GM19238 (cell line): ENCODE results near the gene CHD9.

Source experiments
- DNase-seq: peaks from one replicate; pipeline ENCODE4 v3.0.0; 2011; ENCODE audit warnings: low spot score; ENCODE audit not compliant: insufficient read length

Gene CHD9

DNA sequence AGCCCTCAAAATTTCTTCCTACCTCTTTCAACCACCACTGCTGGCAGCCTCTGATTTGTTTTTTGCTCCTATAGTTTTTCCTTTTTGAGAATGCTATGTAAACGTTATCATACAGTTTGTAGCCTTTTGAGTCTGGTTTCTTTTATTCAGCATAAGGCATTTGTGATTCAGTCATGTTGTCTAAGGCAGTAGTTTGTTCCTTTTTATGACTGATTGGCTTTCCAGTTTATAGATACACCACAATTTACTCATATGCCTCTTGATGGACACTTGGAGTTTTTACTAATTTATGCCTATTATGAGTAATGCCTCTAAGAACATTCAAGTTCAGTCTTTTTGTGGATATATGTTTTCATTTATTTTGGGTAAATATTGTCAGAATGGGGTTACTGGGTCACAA, 136.6 kb downstream of the CHD9 start:
- no peak for DNase-seq

DNA sequence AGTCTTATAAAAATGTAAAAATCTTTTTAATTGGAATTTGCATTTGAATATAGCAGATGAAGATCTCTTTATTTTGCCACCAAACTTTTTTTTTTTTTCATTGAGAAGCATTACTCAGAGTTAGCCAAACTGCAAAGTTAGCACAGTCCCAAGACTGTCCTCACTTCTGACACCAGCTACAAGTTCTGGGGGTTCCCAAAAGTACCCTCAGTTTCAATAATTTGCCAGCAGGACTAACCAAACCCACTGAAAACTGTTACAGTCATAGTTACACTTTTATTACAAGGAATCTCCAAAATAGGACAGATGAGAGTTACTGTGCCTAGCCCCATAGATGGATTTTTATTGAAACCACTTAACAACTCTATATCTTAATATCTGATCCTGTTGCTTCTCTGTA, 144.1 kb downstream of the CHD9 start:
- DNase-seq: no peak

DNA sequence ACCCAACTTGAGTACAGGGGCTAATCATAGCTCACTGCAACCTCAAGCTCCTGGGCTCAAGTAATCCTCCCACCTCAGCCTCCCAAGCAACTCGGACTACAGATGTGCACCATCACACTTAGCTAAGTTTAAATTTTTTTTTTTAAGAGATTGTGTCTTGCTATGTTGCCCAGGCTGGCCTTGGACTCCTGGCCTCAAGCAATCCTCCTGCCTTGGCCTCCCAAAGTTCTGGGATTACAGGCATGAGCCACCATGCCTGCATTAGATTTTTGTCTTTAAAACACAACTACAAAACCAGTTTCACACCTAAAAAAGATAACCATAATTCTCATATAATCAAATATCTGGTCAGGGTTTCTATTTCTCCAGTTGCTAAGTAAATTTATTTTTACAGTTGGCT, 147.1 kb downstream of the CHD9 start:
- DNase-seq: no peak

DNA sequence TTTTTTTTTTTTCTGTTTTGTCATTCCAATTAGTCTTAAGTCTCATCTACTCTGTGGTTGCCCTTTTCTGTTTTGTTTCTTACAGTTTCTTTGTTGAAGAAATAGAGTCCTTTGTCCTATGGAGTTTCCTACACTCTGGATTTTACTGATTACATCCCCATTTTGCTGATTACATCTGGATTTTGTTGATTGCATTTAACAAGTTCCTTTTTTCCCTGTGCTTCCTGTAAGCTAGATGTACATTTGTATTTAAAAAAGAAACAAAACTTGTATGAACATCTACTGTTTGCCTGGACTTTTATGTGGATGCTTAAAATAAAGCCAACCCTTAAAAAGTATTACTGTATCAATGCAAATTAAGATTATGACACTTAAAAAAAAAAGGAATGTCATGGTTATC, 147.6 kb downstream of the CHD9 start:
- DNase-seq: no peak

DNA sequence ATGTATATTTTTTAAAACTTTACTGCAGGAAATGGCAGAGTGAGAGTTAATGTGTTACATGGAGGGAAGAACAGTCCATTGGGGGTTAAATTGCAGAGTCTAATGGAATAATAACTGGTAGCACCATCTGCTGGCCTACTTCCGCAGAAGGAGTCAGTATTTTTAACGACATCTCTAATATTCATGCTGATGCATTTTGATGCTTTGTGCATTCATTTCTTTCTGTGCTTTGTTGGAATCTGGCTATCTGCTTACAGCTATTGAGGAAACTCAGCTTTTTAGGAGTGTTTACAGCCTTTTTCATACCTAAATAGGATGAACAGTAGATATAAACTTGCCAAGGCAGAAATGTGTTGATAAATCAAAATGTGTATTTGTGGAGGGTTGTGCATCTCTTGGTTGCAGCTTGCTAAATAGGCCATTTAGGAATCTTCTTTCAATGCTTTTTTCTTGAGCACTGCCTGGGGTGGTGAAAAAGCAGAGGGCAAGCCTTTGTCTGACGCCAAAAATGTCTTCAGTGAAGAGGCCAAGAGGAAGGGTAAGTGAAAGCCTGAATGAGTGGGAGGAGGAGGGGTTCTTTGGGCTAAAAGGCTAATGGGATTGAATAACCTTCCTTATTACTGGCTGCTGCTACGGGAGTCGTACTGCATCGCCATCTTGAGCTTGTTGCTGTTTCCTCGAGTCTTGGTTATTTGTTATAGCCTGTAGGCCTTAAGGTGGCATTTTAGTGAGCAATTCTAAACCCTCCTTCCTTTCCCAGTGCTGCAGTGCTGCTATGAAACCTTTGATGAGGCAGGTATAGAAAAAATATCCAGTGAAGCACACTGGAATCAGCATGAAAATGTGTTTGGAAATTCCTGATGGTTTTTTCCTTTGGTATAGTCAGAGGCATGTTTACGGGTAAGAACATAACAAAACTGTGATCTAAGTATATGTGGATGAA, 153.3 kb downstream of the CHD9 start:
- peak; percentile 54 for DNase-seq

DNA sequence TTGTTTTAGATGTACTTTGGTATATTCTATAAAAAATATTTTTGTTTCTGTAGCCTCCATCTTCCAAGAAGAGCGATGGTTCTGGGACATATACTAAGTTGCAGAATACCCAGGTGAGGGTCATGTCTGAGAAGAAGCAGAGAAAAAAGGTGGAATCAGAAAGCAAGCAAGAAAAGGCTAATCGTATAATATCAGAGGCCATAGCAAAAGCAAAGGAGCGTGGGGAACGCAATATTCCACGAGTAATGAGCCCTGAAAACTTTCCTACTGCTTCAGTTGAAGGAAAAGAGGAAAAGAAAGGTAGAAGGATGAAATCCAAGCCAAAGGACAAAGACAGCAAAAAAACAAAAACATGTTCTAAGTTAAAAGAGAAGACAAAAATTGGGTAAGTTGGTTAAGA, 154.6 kb downstream of the CHD9 start:
- no peak for DNase-seq

DNA sequence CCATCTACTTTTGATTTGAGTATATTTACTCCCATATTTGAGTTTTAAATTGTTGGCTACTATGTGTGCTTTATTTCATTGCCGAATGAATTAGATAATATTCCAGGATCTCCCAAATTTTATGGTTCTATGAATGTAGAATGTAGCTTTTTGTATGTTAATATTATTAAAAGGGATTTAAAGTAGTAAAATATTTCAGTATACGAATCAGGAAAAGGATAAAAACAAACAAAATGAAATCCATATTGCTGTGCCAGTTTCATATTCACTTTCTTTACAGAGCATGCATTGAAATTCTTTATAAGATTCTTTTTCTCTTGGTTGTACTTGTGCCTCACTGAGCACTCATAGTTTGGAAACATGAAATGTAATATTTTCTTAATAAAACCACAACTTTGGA, 155.1 kb downstream of the CHD9 start:
- no peak for DNase-seq

DNA sequence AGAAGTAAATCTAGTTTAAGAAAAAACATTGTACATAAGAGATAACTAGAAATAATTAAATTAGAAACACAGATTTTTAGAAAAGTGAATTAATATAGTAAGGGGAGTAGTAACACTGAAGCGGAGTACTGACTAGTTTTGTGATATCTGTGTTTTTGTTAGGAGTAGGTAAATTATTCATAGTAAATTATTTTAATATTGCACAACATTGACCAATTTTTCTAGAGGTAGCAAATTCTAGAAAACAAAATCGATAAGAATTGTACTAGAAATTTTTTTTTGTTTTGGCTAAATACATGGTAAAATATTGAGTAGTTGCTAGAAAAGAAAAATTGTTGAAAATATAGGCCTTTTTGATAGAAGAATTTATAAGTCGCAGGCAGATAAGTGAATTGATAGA, 156.5 kb downstream of the CHD9 start:
- DNase-seq: no peak

DNA sequence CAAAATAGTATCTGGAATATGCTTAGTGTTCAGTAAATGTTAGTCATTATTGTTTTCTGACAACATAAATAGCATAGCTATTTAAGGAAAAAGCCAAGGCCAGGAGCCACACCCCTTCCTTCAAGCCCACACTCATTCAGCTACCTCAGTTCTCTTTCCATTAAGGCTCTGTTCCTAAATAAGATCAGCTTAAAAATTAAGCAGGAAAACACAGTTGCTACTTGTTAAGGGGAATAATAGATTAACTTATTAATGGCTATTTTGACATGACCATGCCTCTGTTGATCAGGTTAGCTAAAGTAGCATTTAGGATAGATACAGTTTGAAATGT, 158.1 kb downstream of the CHD9 start:
- DNase-seq: no peak

DNA sequence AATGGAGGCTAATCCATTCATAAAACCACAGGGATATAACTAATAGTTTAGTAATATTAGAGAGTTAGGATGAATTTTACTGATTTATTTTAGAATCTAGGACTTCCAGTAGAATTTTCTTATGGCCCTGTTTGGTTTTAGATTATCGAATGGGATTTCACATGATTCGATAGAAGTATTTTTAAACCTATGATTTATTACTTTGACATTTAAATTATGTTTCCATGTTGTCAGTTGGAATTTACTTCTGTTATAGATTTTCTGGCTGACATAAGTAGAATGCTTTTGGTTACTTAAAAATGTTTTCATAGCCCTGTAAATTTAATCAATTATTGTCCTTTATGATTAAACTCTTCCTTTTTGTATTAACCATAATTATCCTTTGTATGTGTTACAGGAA, 158.8 kb downstream of the CHD9 start:
- no peak for DNase-seq

DNA sequence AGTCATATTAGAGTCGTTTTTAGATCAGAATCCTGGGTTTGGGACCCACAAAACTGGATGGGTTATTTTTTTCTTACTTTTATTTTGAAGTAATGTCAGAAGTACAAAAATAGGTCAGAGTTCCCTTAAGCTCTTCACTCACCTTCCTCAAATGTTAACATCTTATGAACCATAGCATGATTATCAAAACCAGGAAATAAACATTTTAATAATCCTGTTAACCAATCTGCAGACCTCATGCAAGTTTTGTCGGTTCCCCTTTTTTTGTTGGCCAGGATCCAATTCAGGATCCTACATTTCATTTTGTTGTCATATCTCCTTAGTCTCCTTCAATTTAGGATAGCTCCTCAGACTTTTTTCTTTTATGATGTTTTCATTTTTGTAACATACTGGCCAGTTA, 162.0 kb downstream of the CHD9 start:
- DNase-seq: no peak

DNA sequence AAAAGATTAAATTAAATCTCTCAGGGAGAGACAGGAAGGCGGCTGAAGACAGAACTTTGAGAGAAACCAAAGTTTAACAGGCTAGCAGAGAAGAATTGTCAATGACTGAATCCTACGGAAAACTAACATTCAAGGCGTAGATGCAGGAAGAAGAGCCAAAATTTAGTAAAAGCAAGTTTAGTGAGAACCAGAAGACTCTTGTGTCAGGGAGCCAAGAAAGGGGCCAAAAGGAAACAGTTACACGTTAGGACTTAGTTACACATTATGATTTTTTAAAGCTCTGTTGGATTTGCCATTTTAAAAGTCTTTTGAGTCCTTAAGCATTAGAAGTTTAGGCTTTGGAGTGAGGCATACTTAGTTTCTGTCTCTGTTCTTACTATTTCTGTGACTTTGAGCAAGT, 164.6 kb downstream of the CHD9 start:
- DNase-seq: no peak

DNA sequence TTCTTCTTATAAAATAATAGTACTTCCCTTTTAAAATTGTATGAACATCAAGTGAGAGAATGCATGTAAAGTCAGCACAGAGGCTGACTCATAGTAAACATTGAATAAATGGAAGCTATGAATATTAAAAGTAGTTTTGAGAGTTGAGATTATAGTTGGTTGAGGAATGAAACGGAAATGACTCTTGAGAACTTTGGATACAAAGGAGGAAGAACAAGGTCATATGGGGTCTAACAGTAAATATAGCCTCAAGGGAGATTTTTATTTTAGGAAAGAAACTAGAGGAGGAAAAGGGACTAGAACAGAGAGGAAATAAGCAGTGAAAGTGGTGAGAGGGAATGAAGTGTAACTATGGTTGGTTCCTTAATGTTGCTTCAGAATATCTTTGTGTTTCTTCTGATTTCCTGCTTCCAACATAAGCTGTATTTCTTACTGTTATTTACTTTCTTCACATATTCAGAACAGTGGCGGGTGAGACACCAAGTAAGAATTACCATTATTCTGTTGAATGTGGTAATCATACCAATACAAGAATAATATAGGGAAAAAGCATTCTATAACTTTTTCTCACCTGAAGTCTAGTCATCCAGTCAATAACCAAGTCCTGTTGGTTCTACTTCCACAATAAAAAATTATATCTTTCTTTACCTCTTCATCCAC, 165.1 kb downstream of the CHD9 start:
- DNase-seq: no peak

DNA sequence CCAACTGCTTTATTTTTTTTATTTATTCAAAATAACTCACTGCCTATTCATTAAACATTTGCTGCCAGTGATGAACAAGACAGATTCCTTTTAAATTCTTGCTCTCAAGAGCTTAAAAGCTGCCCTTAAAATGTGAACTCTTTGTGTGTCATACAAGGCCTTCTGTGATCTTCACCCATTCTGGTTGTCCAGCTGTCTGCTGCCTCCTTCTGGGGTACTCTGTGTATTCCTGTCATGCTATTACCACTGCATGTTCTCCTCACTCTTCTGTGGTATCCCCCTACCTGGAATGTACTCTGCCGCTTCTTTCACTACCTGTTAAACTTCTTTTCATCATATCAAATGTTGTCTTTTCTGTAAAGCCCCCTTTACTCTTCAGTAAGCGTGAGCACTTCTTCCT, 165.8 kb downstream of the CHD9 start:
- no peak for DNase-seq

DNA sequence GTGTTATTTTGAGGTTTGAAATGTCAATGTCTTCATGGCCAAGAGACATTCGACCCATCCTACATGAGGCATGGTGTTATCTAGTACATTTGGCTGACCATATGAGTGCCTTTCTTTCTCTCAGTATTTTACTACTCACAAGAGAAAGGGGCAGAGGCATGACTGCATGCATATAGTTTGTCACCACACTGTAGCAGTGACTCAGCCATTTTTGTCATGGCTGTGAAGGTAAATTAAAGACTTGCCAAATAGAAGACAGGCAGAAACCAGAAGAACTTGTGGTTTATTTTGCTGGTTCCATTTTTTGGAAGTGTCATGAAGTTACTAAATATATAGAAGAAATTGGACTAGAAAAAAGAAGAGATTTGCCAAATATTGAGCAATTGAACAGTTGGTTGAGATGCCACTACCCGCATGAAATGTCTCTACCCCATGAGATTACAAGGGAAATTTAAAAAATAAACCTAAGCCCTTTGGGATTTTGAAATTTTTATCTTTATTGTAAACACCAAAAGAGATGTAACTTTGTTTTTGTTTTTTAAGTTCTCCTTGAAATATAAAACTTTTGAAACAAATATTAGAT, 170.3 kb downstream of the CHD9 start:
- no peak for DNase-seq

DNA sequence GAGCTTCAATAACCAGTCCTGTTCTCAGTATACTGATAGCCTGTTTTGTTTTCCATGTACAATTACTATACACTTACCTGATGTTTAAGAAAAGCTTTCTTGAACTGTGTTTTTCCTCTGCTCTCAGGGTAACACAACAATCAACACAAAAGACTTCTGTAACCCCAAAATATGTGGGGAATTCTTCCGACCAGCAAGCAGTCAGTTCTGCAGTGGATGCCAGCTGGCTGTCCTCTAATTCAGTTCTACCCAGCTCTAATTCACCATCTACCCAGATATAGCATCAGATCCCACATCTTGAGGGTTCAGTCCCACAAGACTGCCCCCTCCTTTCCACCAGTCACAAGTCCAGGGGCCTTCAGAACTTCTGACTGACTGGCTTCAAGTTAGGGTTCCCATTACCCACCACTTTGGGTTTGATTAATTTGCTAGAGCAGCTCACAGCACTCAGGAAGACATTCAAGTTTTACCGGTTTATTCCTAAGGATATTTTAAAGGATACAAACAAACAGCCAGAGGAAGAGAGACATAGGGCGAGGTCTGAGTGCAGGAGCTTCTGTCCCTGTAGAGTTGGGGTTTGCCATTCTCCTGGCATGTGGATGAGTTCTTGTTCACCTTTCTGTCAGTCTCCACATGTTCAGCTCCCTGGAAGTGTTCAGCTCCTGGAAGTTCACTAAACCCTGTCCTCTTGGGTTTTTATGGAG, 178.2 kb downstream of the CHD9 start:
- DNase-seq: no peak

DNA sequence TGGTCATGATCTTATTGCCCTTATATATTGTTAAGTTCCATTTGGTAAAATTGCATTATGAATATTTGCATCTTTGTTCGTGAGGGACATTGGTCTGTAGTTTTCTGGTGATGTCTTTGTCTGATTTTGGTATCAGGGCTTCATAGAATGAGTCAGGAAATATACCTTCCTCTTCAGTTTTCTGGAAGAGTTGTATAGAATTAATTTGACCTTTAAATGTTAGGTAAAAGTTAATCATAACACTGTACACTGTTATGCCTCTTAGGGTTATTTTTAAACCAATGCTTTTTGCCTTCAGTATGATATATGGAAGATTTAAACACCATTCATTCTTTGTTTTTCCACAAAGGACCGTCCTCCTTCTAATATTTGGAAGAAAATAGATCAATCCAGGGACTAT, 180.0 kb downstream of the CHD9 start:
- DNase-seq: no peak

DNA sequence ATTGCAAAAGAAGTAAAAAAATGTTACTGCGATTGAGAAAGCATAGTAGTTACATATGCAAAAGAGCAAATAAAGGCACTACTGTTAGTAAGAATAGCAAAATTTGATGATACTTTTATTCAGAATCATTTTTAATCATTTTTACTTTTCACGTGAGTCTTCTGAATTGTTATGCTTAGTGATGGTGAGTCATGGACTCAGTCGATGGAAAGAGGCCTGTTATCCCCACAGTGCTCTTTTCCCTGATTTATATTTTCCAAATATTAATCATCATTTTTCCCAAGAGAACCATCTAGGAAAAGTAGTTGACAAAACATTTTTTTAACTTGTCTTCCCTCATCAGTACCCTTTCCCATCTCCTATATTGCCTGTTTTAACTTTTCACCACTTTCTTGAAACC, 181.1 kb downstream of the CHD9 start:
- DNase-seq: no peak

DNA sequence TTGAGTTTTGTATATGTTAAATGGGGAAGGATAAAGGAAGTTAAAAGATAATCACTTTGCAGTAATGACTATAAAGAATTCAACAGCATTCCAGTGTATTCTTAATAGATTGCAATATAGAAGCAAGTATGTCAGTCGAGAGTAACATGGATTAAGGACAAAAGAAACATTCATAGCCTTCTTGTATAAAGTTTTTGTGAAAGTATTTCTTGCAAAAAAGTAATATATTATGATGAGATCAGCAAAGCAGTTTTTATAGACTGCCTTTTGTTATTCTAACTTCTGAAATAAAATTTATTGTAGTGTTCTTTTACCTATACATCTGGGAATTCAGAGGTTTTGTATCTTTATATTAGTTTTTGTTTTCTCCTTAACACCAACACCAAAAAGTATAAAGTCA, 194.5 kb downstream of the CHD9 start:
- DNase-seq: no peak

DNA sequence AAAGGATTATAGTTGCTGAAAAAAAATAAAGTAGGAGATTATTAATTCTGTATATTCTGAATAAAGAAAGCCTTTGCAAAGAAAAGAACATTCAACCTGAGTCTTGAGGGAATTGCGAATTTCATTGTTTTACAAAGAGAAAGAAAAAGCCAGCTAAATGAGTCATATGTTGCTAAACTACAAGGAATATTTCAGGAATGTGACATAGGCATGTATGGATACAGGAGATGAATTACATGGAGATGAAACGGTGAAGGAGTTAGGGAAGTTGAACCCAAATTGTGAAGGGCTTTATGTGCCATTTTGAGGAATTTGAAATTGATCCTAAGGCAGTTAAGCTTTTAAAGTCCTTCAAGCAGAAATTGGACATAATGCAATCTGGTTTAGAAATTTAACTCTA, 202.2 kb downstream of the CHD9 start:
- DNase-seq: no peak

DNA sequence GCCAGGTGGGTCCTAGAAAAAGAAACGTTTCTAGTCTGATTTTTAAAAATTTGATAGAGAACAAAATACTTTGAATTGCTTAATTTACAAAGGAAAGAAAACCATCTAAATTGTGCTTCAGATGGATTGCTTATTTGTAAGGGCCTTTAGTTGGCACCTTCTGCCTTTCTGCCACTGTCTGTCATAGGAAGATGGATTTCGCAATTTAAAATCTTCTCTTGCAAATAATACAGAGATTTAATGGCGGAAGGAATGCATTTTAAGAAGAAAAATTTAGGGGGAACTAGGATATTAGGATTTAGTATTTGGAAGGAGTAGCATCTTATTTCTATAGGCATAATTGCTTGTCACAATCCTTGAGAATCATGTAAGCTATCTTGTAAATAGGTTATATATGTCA, 204.0 kb downstream of the CHD9 start:
- DNase-seq: no peak

DNA sequence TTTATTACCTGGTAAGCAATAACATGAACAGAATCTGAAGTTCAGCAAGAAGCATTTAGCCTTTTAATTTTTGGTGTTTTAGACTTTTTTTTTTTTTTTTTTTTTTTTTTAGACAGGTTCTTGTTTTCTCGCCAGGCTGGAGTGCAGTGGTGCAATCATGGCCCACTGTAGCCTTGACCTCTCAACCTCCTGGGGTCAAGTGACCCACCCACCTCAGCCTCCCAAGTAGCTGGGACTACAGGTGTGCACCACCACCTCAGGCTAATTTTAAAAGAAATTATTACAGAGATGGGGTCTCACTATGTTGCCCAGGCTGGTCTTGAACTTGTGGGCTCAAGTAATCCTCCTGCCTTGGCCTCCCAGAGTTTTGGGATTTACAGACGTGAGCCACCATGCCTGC, 206.5 kb downstream of the CHD9 start:
- no peak for DNase-seq
